ENCODE results near the gene DLEU7. TPM values are rescaled to one million over a fixed set of nuclear protein-coding genes. Genes with fewer than 3 reads are reported as not detected.

DLEU7 gene
- total RNA-seq (1 to 10 TPM in 2 of 7 donors, under 1 TPM in 5; 0.40 to 2.0 (median 0.85) TPM), polyA plus RNA-seq (under 1 TPM; 0.17 to 0.58 (median 0.29) TPM)
- long read RNA-seq, donor 1 = 0 reads
- long read RNA-seq, donor 2 = 0 reads

DNA sequence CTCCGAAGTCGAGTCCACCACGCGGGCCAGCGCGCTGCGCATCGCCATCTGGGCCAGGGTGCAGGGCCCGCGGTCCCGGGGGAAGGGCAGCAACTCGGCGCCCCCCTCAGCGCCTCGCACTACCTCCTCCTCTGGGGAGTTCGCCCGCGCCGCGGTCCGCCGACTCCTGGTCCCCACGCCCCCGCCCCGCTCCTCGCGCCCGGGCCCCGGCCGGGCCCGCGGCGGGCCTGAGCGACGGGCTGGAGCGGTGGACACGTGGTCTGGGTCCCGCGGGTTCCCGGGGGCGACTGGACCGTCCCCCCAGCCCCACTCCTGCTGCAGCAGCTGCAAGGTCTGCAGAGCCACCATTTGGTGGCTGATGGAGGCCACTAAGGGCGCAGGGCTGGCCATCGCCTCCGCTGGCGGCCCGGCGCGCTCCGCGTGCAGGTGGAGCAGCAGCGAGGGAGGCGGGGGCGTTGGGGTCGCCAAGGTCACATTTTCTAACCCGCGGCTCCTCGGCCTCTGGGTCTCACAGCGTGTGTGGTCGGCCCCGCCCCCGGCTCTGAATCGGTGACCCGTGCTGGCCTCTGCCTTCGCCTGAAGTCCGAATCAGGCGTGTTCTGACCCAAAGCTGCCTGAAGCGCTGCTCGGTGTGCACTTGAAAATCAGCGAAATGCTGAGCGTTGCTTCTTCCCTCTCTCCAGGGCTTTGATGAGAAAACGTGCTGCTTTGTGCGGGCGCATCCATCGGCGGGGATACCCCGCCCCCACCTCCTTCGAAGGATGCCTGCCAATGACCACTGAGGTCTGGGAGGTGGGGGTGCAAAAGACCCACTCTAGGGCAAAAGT lies at the start of gene DLEU7:
TSS of gene DLEU7 (minus strand) at position 436 of the 827 bp plus-strand sequence. CDS start at position 390, 46 bp downstream.
- Histone ChIP-seq H3K4me1 (peaks cover 0 to 17% (median 8%) of the 10 kb centered on the region in 6 donors), H3K27me3 (replicated peaks in 1 of 7) (peaks cover 0 to 24% (median 14%) of the 10 kb centered on the region in 7 donors), H3K27ac (no peak within 1 kb of the TSS), H3K36me3 (no peaks in the 10 kb centered on the region), H3K4me3 (peak within 1 kb of the TSS in 7 of 8 donors; percentile 8 to 62 (median 30)), H3K9me3 (no peaks in the 10 kb centered on the region)
- WGBS, 5 donors = 25 to 69% (median 33%) methylated on average over 17 to 78 of the region's 78 CpGs
- intact Hi-C loops (cut with DNase I; ENCODE audit: low total_unique reads) = no loop called here
- no peak for DNase-seq
- TF ChIP-seq POLR2A (IDR thresholded peaks at IDR 0.05) = no peak
- TF ChIP-seq POLR2AphosphoS5 (IDR thresholded peaks at IDR 0.05) = peak in 1 of 3 donors; percentile 13

DNA sequence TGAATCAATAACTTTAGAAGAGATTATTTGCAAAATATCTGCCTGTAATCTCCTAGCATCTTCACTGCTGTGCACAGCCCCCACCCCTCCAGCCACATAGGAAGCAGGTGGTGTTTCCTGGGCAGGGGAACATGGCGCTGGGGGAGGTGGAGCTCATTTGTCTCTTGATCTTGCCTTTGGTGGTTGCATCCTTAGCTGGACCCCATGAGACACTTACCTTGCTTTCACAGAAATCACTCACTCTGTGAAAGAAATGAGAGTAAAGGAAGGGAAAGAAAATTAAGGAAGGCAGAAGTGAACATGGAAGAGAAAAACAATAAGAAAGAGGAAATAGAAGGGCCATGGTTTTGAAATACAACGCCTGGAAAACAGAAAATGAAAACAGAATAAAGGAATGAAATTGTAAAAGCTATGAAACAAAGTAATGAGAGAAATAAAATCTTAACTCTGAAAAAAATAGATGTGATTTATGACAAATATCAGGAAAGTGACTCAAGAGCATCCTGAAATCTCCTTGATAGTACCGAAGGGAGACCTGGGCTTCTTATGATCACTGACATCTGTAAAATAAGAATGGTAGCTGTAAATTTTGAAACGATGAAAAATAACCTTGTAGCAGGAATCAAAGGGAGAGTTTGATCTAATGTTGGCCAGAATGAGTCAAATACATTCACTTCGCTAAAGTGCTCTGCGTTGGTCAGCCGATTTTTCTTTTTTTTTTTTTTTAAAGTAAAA lies 48.9 kb upstream of the DLEU7 start:
- Histone ChIP-seq H3K4me1 (peaks cover 9 to 50% (median 30%) of the 10 kb centered on the region in 6 donors), H3K4me3 (peak overlapping the region in 3 of 8 donors; percentile 2 to 41 (median 5)), H3K36me3 (no peaks in the 10 kb centered on the region), H3K9me3 (no peaks in the 10 kb centered on the region), H3K27me3 (replicated peaks in 1 of 7) (no peaks in the 10 kb centered on the region), H3K27ac (peak overlapping the region; percentile 25 to 89 (median 77))
- TF ChIP-seq, protein P1, sequence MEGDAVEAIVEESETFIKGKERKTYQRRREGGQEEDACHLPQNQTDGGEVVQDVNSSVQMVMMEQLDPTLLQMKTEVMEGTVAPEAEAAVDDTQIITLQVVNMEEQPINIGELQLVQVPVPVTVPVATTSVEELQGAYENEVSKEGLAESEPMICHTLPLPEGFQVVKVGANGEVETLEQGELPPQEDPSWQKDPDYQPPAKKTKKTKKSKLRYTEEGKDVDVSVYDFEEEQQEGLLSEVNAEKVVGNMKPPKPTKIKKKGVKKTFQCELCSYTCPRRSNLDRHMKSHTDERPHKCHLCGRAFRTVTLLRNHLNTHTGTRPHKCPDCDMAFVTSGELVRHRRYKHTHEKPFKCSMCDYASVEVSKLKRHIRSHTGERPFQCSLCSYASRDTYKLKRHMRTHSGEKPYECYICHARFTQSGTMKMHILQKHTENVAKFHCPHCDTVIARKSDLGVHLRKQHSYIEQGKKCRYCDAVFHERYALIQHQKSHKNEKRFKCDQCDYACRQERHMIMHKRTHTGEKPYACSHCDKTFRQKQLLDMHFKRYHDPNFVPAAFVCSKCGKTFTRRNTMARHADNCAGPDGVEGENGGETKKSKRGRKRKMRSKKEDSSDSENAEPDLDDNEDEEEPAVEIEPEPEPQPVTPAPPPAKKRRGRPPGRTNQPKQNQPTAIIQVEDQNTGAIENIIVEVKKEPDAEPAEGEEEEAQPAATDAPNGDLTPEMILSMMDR (IDR thresholded peaks at IDR 0.05 in 8 of 11, conservative IDR thresholded peaks at IDR 0.05 in 3 of 11) = no peak
- TF ChIP-seq POLR2AphosphoS5 (IDR thresholded peaks at IDR 0.05) (peak in 2 of 3 donors; percentile 49 to 57), POLR2A (IDR thresholded peaks at IDR 0.05) (no peak)
- intact Hi-C loops (cut with DNase I; ENCODE audit: low total_unique reads) = no loop called here
- peak; percentile 85 for DNase-seq
- 43 to 53% (median 49%) methylated on average over 7 of the region's 7 CpGs for WGBS, 5 donors

DNA sequence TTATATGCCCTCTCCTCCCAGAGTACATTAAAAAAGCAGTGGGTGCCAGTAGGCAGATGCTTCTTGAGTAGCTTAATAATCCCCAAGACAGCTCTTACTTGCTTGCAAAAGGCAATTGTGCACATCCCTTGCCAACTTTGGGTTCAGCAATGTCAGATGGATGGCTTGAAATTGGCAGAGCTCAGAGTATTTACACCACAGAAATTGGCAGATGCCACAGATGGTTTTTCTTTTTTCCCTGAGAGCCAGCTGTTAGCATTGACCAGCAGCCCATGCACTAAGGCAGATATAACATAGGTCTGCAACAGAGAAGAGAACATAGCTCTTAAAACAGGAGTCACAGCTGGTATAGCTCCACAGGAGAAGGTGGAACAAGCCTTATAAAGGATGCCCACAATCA lies 47.7 kb upstream of the DLEU7 start:
- peak overlapping the region in 5 of 8 donors; percentile 77 to 89 (median 79) for H3K27ac ChIP-seq
- no peak for DNase-seq
- TF ChIP-seq POLR2AphosphoS5 (IDR thresholded peaks at IDR 0.05) = no peak
- TF ChIP-seq, protein P1 (IDR thresholded peaks at IDR 0.05 in 8 of 11, conservative IDR thresholded peaks at IDR 0.05 in 3 of 11) = no peak
- TF ChIP-seq POLR2A (IDR thresholded peaks at IDR 0.05) = no peak
- intact Hi-C loops (cut with DNase I; ENCODE audit: low total_unique reads) = no loop called here
- H3K36me3 ChIP-seq = no peaks in the 10 kb centered on the region
- H3K4me1 ChIP-seq = peaks cover 9 to 57% (median 33%) of the 10 kb centered on the region in 6 donors
- H3K9me3 ChIP-seq = no peaks in the 10 kb centered on the region
- H3K4me3 ChIP-seq = no peak overlapping the region
- H3K27me3 ChIP-seq (replicated peaks in 1 of 7) = no peaks in the 10 kb centered on the region

DNA sequence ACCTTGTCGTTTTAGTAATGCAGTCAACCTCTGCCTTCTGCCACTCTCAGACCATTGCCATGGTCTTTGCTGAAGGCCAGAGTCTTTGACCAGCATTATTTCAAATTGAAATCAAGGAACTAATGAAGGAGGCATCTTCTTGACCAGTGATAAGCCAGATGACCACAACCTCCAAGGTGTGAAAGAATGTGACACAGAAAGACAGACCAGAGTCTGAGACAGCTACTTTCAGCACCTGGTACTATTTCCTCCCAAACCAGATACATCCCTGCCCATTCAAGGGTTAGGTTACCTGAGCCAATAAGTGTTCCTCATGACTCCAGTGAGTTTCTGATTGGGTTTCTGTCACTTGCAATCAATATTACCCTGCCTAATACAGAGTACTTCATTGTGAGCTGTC lies 45.8 kb upstream of the DLEU7 start:
- TF ChIP-seq POLR2AphosphoS5 (IDR thresholded peaks at IDR 0.05) (no peak), POLR2A (IDR thresholded peaks at IDR 0.05) (no peak)
- TF ChIP-seq, protein P1 (IDR thresholded peaks at IDR 0.05 in 8 of 11, conservative IDR thresholded peaks at IDR 0.05 in 3 of 11) = no peak
- WGBS, 5 donors = 0 to 100% (median 83%) methylated on average over 1 of the region's 1 CpG
- H3K36me3 ChIP-seq = no peaks in the 10 kb centered on the region
- no peak overlapping the region for H3K27ac ChIP-seq
- H3K4me1 ChIP-seq = peaks cover 9 to 52% (median 33%) of the 10 kb centered on the region in 6 donors
- no peak for DNase-seq
- no peak overlapping the region for H3K4me3 ChIP-seq
- H3K27me3 ChIP-seq (replicated peaks in 1 of 7) = no peaks in the 10 kb centered on the region
- H3K9me3 ChIP-seq = no peaks in the 10 kb centered on the region
- intact Hi-C loops (cut with DNase I; ENCODE audit: low total_unique reads) = no loop called here
